NCI-H446 treated with DMSO at 0.1 percent for 48 hours (cell line): Measurements from ENCODE around the gene ANKRD11.

Experiments
- DNase-seq: peaks from one replicate; lab custom pipeline; 2025; lab: John Stamatoyannopoulos, UW

The ANKRD11 gene

DNA sequence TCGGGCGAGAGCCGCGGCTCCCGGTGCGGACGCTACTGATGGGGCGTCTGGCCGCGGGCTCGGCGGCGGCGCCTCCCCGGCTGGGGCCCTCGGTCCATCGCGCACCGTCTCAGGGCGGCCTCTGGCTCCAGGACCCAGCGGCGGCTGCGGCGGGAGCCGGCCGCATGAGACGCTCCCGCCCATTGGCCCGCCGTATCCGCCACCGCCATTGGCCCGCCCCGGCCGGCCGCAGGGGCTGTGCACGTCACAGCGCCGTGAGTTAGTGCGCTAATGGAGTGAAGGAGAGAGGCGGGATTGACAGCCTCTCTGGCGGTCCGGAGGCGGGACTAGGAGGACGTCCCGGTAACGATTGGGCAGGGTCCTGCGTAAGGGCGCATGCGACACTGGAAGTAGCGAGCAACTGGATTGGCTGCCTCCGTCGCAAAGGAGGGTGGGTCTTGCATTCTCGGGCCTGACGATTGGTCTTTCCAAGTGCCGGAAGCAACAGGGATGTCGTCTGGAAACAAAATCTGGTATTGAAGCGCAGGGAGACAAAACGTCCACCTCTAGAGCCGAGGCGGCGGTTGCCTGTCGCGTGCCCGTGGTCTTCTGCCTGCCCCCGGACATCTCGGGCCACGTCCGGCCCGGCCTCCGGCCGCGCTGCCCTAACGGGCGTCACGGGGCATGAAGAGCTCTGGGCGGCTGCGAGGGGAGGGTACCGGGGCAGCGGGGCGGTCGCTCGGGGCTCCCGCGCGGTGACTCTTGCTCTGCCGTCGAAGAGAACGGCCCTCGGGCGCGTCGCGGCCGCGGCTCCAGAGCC, at the start of gene ANKRD11:
Gene ANKRD11, minus strand, starts transcription at position 123 of the 799 bp plus-strand sequence. CDS start 173,542 bp downstream, outside the sequence.
- peak; percentile 97 for DNase-seq

DNA sequence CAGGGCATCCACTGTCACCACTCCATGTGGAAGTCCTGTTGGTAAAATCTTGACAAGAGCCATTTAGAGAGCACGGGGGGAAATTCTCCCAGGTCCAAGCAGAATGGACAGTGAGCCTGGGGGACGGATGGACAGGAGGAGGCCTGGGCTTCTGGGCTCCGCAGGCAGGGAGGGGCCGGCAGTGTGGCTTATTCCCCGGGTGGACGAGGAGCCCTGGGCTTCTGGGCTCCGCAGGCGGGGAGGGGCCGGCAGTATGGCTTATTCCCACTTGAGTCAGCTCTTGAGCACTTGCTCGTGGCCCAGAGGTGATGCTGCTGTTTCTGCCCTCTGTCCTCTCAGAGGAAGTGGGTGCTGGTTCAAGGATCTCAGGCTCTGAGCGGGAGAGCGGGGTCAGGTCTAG, 47.9 kb upstream of the ANKRD11 start:
- no peak for DNase-seq

DNA sequence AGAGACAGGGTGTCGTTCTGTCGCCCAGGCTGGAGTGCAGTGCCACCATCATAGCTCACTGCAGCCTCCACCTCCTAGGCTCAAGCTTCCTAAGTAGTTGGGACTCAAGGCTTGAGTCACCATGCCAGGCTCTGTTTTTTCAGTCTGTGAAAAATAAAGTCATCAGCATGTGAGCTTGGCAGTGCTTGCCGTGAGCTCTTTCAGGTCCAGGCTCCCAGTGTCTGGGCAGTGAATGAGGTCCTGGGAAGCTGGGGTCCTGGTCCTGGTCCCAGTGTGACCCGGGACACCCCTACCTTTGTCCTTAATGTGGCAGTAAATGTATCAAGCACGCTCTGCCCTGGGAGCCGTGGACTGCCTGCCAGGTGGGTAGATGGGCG, 47.2 kb upstream of the ANKRD11 start:
- no peak for DNase-seq

DNA sequence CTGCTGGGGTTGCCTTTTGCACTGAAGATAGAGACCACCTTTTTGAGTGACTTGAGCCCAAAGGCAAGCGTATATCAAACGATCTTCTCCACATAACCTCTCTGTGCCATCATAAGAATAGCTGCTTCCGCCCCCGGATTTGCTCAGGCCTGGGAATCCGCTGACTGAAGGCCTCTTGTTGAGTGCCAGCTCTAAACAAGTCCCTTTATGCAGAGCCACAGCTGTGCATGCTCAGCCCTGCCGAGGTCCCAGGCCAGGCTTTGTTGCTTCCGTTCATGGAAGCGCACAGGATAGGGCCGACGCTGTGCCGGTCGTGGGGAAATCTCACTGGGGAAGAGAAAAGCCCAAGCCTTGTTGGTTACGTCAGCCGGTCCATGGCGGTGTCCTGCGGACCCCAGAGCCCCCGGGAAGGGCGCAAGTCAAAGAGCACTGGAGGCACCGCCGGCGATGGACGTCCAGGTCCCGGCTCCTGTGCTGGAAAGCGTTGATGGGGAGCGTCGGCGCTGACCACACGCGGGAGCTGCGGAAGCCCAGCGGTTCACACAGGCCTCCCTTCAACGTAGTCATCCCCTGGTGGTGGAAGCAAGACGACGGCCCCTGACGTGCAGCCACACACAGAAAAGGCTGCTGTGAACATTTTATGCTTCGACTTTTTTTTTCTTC, 46.7 kb upstream of the ANKRD11 start:
- no peak for DNase-seq

DNA sequence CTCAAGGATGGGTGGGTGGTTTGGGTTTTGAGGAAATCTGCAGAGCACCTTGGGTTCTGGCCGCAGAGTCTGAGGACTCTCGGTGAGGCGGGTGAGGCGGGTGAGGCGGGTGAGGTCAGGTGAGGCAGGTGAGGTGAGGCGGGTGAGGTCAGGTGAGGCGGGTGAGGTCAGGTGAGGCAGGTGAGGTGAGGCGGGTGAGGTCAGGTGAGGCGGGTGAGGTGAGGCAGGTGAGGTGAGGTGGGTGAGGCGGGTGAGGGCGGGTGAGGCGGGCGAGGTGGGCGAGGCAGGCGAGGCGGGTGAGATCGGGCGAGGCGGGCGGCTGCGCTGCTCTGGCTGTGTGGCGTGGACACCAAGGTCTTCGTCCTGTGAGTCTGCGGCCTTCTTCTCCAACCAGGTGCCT, 46.0 kb upstream of the ANKRD11 start:
- no peak for DNase-seq

DNA sequence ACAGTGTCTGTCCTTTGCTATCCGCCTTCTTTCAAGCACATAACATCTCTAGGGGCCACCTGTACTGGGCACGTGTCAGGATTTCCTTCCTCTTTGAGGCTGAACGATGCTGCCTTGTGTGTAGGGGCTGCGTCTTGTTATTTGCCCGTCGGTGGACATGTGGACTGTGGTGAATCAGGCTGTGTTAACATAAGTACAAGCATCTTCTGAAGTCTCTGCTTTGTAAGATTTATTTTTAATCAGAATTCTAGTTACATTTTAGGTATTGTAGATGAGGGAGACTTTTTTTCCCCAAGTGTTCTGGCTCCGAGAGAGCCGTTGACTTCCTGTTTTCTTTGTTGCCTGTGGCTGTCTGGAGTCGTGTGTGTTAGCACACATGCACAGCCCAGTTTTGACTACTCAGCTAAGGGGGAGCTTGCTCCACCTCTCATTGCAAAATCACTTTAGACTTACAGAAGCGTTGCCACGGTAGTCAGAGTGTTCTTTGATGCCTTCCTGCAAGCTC, 43.9 kb upstream of the ANKRD11 start:
- DNase-seq = no peak

DNA sequence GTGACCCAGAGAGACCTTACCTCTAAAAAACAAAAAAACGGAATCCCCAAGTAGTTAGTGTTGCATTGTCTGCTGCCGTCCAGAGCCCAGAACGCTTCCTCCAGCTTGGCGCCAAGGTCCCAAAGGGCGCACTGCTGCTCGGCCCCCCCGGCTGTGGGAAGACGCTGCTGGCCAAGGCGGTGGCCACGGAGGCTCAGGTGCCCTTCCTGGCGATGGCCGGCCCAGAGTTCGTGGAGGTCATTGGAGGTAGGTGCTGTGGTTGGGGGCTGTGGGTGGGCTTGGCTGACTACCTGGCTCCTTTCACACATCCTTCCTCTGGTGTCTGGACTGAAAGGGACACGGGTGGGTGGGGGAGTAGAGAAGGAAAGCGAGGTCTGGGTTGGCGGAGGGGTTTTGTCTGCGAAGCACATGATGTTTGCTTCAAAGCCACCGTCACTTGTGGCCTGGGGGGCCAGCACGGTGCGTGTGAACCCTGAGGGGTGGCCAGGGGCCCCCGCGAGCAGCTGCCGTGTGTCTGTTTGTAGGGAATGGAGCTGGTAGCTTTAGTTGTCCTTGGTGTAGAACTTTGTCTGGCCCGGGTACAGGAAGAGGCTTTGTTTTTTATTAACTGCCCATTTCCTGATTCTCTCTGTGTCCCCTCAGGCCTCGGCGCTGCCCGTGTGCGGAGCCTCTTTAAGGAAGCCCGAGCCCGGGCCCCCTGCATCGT, 41.6 kb upstream of the ANKRD11 start:
- no peak for DNase-seq

DNA sequence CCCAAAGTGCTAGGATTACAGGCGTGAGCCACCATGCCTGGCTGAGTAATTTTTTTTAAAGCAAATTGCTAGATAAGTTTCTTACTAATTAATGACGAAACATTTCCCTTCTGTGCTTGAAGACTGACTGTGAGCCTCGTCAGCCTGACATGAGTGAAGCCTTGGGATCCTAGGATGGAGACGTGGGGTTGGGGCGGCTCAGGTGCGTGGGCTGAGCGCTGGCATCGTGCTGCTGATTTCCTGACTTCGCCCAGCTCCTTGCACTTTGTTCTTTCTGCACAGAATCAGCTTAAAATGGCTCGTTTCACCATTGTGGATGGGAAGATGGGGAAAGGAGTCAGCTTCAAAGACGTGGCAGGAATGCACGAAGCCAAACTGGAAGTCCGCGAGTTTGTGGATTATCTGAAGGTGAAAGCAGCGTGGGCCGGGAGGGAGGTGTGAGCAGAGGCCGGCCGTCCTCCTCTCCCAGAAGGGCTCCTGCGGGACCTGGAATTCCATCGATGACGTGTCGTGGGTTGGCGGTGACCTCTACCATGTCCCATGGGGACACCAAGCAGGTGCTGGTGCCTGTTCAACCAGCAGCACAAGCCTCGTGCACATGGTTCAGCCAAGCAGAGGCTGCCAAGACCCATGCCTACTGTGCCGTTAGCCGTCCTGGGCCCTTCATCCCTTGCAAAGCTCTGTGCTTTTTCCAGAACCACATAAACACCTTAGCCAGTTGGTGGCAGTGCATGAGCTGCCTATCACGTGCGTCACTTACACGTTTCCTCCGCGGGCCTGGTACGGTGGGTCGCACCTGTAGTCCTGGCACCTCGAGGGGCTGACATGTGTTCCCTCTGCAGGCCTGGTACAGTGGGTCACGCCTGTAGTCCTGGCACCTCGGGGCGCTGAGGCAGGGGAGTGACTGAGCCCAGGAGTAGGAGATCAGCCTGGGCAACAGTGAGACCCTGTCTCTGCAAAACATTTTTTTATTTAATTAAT, 40.3 kb upstream of the ANKRD11 start:
- no peak for DNase-seq

DNA sequence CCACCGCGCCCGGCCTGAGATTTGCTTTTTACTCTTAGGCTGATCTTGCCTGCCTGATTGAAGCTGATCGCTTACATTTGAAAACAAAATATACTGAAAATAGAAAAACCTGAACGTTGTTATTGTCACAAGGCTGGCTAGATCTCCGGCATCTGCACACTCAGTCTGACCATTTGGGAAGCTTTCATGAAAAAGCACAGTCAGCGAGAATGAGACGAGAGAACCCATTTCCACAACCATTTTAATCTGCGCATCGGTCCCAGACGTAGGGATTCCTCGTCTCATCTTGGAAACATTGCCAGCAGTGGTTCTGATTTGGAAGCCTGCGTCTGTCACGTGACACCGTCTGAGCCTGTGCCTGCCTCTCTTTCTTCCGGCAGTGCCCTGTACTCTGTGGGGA, 38.7 kb upstream of the ANKRD11 start:
- DNase-seq = no peak

DNA sequence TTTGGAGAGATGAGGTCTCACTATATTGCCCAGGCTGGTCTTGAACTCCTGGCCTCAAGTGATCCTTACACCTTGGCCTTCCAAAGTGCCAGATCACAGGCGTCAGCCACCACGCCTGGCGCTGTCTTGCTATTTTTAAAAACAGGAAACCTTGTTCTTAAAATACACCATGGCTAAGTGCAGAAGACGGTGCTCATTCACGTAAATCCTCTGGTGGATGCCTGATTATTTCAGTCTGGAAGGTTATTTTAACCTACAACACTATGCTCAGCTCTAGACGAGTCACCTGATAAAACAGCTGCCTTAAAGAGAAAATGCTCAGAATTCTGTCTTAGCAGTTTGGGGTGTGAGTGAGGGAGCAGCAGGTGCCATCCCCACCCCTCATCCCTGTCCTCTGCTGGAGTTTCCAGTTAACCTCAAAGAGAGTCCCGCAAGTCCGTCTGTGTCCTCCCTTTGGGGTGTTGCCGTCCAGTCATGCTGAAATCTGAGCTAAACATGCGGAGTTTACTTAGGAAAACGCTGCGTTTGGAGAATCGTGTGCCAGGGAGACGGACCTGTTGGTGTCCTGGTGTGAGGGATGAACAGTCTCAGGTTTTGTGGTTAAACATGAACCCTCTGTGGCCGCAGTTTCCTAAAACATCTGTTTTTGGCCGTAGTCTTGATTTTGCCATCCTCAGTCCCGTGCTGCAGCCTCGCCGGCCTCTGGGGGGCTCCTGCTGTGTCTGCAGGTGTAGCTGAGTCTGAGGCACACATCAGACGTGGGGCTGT, 35.0 kb upstream of the ANKRD11 start:
- no peak for DNase-seq

DNA sequence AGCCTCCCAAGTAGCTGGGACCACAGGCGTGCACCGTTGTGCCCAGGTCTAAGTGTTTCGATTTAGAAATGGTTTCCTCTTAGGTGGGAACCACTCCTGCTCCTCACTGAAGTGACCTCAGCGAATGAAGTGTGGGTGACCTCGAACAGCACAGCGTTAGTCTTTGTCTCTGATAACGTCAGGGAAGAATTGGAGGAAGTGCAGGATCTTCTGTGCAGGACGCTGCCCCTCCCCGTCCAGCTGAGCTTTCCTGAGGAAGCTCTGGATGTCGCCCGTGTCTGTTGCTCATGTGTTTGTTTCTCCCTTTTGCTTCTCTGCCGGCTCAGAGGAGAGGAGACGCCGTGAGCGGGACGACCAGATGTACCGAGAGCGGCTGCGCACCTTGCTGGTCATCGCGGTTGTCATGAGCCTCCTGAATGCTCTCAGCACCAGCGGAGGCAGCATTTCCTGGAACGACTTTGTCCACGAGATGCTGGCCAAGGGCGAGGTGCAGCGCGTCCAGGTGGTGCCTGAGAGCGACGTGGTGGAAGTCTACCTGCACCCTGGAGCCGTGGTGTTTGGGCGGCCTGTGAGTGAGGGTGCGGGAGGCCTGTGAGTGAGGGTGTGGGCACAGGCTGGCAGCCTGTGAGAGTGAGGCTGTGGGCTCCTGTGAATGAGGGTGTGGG, 33.5 kb upstream of the ANKRD11 start:
- DNase-seq = no peak

DNA sequence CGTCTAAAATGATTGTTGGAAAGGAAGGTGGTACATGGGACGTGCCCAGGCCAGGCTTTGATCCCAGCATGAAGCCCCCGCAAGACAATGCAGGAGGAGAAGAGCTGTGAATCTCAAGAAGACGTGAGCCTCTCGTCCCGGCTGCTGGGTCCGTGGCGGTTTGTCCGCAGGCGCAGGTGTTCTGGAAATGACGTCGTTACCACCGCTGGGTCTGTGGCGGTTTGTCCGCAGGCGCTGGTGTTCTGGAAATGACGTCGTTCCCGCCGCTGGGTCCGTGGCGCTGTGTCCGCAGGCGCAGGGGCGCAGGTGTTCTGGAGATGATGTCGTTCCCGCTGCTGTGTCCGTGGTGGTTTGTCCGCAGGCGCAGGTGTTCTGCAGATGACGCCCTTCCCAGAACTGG, 31.9 kb upstream of the ANKRD11 start:
- no peak for DNase-seq

DNA sequence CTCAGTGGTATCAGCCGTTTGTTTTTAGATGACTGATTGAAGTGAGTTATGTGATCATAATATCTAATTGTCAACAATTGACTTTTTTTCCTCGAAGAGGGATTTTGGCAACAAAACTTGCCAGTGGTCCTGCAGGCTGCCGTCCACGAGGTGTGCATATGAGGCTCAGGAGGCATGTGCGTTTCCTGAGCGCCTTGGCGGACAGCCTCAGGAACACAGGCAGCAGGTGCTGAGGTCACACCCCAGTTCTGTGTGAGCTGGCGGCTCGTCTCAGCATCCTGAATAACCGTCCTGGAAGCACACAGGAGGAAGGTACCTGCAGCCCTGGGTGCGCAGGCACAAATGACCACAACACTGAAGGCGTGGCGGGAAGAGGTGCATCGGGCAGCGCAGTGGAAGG, 29.5 kb upstream of the ANKRD11 start:
- DNase-seq = no peak

DNA sequence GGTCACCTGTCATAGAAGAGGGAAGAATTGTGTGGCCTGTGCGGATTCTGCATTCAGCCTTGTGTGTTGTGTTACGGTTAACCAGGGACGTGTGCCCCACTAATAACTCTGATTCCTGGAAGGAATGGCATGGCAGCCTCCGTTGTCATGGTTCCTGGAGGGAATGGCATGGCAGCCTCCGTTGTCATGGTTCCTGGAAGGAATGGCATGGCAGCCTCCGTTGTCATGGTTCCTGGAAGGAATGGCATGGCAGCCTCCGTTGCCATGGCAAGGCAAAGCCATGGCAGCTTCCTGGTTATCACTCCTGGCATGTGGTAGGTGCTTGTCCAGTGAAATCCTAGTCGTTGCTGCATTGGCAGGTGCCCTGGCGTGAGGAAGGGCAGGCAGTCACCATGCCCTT, 26.8 kb upstream of the ANKRD11 start:
- no peak for DNase-seq

DNA sequence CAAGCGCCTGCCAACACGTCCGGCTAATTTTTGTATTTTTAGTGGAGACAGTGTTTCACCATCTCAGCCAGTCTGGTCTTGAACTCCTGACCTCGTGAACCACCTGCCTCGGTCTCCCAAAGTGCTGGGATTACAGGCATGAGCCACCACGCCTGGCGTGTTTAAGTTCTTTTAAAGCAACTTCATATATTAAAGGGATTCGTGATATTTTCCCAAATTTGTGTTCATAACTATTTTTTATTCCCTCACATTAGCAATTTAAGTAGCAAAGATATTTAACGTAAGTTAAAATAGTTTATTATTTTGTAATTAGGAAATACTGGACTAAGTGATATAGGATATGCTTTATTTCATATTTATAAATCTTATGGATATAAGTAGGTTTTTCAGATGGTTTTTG, 22.1 kb upstream of the ANKRD11 start:
- no peak for DNase-seq

DNA sequence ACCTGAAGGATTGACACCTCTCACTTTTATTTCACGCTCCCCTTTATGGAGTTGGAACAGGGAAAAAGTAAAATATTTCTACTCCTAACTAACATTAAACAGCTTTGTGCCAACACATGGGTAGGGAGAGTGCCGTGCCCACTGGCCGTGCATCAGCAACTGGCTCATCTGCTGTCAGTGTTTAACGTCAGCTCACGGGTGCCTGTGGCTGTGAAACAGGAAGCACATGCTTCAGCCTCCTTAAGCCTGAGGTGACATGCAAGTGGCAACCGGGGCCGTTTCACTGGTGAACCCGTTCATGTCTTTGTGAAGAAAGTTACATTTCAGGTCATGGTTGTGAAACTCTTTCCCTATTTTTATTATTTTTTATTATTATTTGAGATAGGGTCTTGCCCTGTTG, 21.0 kb upstream of the ANKRD11 start:
- no peak for DNase-seq

DNA sequence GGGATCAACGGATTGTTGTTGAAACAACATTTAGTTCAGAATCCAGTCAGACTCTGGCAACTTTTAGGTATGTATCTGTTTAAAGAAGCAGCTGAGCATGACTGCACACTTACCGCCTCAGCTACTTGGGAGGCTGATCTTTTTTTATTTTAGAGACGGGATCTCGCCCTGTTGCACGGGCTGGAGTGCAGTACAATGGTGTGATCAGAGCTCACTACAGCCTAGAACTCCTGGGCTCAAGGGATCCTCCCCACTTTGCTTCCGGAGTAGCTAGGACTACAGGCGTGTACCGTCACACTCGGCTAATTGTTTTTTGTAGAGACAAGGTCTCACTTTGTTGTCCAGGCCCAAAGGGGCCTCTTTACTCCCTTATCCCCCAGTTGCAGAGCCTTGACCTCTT, 20.2 kb upstream of the ANKRD11 start:
- no peak for DNase-seq

DNA sequence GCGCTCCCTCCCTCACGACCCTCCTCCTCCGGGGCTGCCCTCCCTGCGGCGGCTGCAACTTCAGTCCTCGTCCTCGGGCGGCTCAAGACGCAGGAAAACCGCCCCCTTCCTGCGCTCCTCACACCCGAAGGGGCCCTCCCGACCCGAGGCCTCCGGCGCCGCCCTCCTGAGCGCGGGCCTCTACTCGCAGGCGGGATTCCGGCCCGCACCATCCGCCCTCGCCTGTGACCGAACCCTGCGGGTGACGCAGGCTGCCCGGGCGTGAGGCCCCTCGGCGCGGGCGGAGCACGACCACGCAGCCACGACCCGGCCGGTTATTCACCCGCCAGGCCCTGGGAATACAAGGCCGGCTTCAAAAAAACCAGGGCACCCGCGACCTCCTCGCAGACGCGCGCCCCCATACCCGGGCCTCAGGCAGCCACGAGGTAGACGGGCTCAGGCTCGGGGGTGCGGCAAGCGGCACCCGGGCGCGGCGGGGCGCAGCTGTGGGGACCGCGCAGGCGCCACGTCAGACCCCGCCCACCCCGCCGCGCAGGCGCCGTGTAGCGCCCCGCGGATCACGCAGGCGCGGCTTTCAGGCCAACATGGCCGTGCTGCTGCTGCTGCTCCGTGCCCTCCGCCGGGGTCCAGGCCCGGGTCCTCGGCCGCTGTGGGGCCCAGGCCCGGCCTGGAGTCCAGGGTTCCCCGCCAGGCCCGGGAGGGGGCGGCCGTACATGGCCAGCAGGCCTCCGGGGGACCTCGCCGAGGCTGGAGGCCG, 17.7 kb upstream of the ANKRD11 start, which contains the start of gene SPG7:
Gene SPG7, plus strand, starts transcription at position 570 of the 757 bp plus-strand sequence. Its CDS starts 15 bp downstream, at position 585.
- peak; percentile 40 for DNase-seq

DNA sequence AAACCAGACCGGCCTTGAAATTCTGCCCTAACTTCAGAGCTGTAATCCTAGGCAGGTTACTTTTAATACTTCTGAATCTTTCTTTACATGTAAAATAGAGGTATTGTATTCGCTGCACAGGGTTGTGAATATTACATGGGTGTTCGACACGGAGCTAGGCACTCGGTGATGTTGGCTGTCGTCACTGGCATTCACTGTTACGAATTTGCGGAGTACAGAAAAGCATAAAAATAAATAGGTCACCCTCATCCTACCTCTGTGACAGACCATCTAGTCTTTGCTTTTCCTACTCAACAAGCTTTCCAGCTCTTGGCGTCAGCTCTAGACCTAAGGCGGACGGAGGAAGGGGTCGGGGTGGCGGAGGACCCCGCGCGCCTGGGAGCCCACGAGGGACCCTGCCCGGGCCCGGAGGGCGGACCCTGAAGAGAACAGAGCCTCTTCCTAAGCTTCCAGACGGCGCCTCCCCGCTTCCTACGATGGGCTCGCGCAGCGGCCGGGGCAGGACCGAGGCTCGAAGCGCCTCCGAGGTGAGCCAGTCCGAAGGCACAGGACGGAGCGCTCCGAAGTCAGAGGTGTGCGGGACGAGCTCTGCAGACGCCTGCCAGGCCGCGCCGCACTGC, 17.0 kb upstream of the ANKRD11 start:
- DNase-seq = no peak
